OCI-LY1 (cell line): ENCODE measurements around the gene PLEKHA4.

ENCODE experiments used
- EZH2 ChIP-seq: fragments of 200-600 bp; sonication (generic), shearing (Covaris generic); IDR thresholded peaks from 2 replicates; pipeline ENCODE4 v1.8.0; 2017; ENCODE audit warnings: borderline replicate concordance, mixed run types, mild to moderate bottlenecking, antibody characterized with exemption, low read length, moderate library complexity, mixed read lengths
- TF ChIP-seq, protein P1 (sequence below): fragments of 200-600 bp; sonication (generic), shearing (Covaris generic); IDR thresholded peaks from 2 replicates; pipeline ENCODE4 v1.5.1; 2017; ENCODE audit warnings: mild to moderate bottlenecking, antibody characterized with exemption, low read length, moderate library complexity, mixed read lengths

DNA sequence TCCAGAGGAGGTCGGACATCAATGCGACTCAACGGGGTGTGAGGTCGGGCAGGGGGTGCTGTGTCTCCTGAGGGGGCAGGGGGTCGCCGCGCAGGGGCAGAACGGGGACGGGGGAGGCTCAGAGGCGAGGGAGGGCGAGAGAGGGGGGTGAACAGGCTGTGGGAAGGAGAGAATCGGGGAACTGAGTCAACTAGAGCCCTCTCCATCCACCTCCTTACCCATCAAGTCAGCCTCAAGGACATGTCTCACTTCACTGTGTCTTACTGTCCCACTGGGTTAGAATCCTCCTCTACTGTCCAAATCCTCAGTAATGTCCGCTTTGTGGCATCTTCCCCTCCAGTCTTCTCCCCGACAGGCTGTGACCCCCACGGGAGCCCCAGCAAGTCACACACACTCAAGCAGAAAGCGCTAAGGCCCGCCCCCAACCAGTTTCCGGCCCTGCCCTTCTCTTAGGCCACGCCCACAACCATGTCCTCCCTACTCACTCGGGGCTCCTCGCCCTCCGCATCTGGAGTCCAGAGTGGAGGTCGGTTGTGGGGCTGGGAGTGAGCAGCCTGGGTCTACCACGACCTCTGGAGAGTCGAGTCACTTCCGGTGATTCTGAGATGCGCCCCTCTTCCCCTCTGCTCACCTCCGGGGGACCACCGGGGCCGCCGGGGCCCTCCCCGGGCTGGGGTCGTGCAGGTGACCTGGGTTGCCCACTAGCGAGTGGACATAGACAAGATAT is 9.3 kb downstream of the PLEKHA4 start:
- TF ChIP-seq, protein P1, sequence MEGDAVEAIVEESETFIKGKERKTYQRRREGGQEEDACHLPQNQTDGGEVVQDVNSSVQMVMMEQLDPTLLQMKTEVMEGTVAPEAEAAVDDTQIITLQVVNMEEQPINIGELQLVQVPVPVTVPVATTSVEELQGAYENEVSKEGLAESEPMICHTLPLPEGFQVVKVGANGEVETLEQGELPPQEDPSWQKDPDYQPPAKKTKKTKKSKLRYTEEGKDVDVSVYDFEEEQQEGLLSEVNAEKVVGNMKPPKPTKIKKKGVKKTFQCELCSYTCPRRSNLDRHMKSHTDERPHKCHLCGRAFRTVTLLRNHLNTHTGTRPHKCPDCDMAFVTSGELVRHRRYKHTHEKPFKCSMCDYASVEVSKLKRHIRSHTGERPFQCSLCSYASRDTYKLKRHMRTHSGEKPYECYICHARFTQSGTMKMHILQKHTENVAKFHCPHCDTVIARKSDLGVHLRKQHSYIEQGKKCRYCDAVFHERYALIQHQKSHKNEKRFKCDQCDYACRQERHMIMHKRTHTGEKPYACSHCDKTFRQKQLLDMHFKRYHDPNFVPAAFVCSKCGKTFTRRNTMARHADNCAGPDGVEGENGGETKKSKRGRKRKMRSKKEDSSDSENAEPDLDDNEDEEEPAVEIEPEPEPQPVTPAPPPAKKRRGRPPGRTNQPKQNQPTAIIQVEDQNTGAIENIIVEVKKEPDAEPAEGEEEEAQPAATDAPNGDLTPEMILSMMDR: no peak
- TF ChIP-seq EZH2: no peak
